ENCODE measurements around the gene METRNL.
"Not testable (repeated sequence)": the region's sequence is repeated elsewhere in the genome, so short reads cannot be mapped to it uniquely, and the experiment has no call there.

The METRNL gene

GRCh38 chr17:83079352-83079747 lies at the start of gene METRNL:
METRNL (plus strand) TSS chr17:83079609; CDS start chr17:83079816, 207 bp downstream.
- Histone ChIP-seq H3K79me2 (ENCODE audit: insufficient read depth, low read length) (no peaks in the 10 kb centered on the region), H3K9me2 (ENCODE audit: low read depth, low read length) (no peaks in the 10 kb centered on the region), H3K9me3 (ENCODE audit: low read length) (no peaks in the 10 kb centered on the region), H3K9ac (ENCODE audit: low read length) (peak within 1 kb of the TSS; percentile 52), H3K4me1 (ENCODE audit: insufficient read depth, low read length, severe bottlenecking) (peaks cover 50% of the 10 kb centered on the region), H3K27ac (ENCODE audit: low read depth, low read length, poor library complexity, severe bottlenecking) (no peak within 1 kb of the TSS), H3K27me3 (ENCODE audit: insufficient read depth, low read length) (peaks cover 9% of the 10 kb centered on the region; the same call in 1 of the 2 replicates), H3K4me3 (ENCODE audit: low read depth, low read length, poor library complexity, severe bottlenecking) (peak within 1 kb of the TSS; percentile 65), H3F3A (ENCODE audit: insufficient read depth, low read length) (no peaks in the 10 kb centered on the region), H2AFZ (ENCODE audit: low read length) (no peak within 1 kb of the TSS), H4K20me1 (ENCODE audit: insufficient read depth, low read length) (no peaks in the 10 kb centered on the region), H3K4me2 (ENCODE audit: low read length) (peak within 1 kb of the TSS; percentile 86), H3K36me3 (ENCODE audit: insufficient read depth, low read length) (no peaks in the 10 kb centered on the region)
- TF ChIP-seq EZH2 (IDR thresholded peaks at IDR 0.05; ENCODE audit: borderline replicate concordance, low read length) (no peak), CTCF (IDR thresholded peaks at IDR 0.05; ENCODE audit: low read length) (no peak)

GRCh38 chr17:83030432-83030831 lies 49.0 kb upstream of the METRNL start:
- H3K9ac ChIP-seq (ENCODE audit: low read length): no peak overlapping the region
- no peaks in the 10 kb centered on the region for H3K27me3 ChIP-seq (ENCODE audit: insufficient read depth, low read length)
- no peak overlapping the region for H3K4me3 ChIP-seq (ENCODE audit: low read depth, low read length, poor library complexity, severe bottlenecking)
- H3K79me2 ChIP-seq (ENCODE audit: insufficient read depth, low read length): no peaks in the 10 kb centered on the region
- H3K27ac ChIP-seq (ENCODE audit: low read depth, low read length, poor library complexity, severe bottlenecking): no peak overlapping the region
- no peaks in the 10 kb centered on the region for H3K9me3 ChIP-seq (ENCODE audit: low read length)
- H2AFZ ChIP-seq (ENCODE audit: low read length): no peak overlapping the region
- H3K36me3 ChIP-seq (ENCODE audit: insufficient read depth, low read length): peaks cover 10% of the 10 kb centered on the region
- no peaks in the 10 kb centered on the region for H3F3A ChIP-seq (ENCODE audit: insufficient read depth, low read length)
- H4K20me1 ChIP-seq (ENCODE audit: insufficient read depth, low read length): no peaks in the 10 kb centered on the region
- no peaks in the 10 kb centered on the region for H3K9me2 ChIP-seq (ENCODE audit: low read depth, low read length)
- no peaks in the 10 kb centered on the region for H3K4me1 ChIP-seq (ENCODE audit: insufficient read depth, low read length, severe bottlenecking)
- no peak for TF ChIP-seq CTCF (IDR thresholded peaks at IDR 0.05; ENCODE audit: low read length)
- no peak for TF ChIP-seq EZH2 (IDR thresholded peaks at IDR 0.05; ENCODE audit: borderline replicate concordance, low read length)
- H3K4me2 ChIP-seq (ENCODE audit: low read length): no peak overlapping the region

- peaks cover 15% of the 10 kb centered on the region for H3K36me3 ChIP-seq (ENCODE audit: insufficient read depth, low read length)
- no peak for TF ChIP-seq EZH2 (IDR thresholded peaks at IDR 0.05; ENCODE audit: borderline replicate concordance, low read length)
These were observed 48.0 kb upstream of the METRNL start for GRCh38 chr17:83031321-83031945.

GRCh38 chr17:83031946-83032451 lies 47.4 kb upstream of the METRNL start:
- not testable (repeated sequence) for H2AFZ ChIP-seq (ENCODE audit: low read length); H3K4me1 ChIP-seq (ENCODE audit: insufficient read depth, low read length, severe bottlenecking); H3K4me3 ChIP-seq (ENCODE audit: low read depth, low read length, poor library complexity, severe bottlenecking); H3K79me2 ChIP-seq (ENCODE audit: insufficient read depth, low read length); H4K20me1 ChIP-seq (ENCODE audit: insufficient read depth, low read length); H3K9ac ChIP-seq (ENCODE audit: low read length); H3K9me3 ChIP-seq (ENCODE audit: low read length); H3F3A ChIP-seq (ENCODE audit: insufficient read depth, low read length); H3K9me2 ChIP-seq (ENCODE audit: low read depth, low read length); H3K4me2 ChIP-seq (ENCODE audit: low read length); H3K27ac ChIP-seq (ENCODE audit: low read depth, low read length, poor library complexity, severe bottlenecking); H3K27me3 ChIP-seq (ENCODE audit: insufficient read depth, low read length)
- H3K36me3 ChIP-seq (ENCODE audit: insufficient read depth, low read length): peaks cover 15% of the 10 kb centered on the region

More at GRCh38 chr17:83031321-83031945, 48.0 kb upstream of the METRNL start:
- Histone ChIP-seq H3K4me3 (ENCODE audit: low read depth, low read length, poor library complexity, severe bottlenecking) (no peak overlapping the region), H2AFZ (ENCODE audit: low read length) (no peak overlapping the region), H3K9me3 (ENCODE audit: low read length) (no peaks in the 10 kb centered on the region), H3K27ac (ENCODE audit: low read depth, low read length, poor library complexity, severe bottlenecking) (no peak overlapping the region), H3K4me2 (ENCODE audit: low read length) (no peak overlapping the region), H4K20me1 (ENCODE audit: insufficient read depth, low read length) (no peaks in the 10 kb centered on the region), H3K27me3 (ENCODE audit: insufficient read depth, low read length) (no peaks in the 10 kb centered on the region), H3K9ac (ENCODE audit: low read length) (no peak overlapping the region), H3K9me2 (ENCODE audit: low read depth, low read length) (no peaks in the 10 kb centered on the region), H3F3A (ENCODE audit: insufficient read depth, low read length) (no peaks in the 10 kb centered on the region), H3K4me1 (ENCODE audit: insufficient read depth, low read length, severe bottlenecking) (no peaks in the 10 kb centered on the region), H3K79me2 (ENCODE audit: insufficient read depth, low read length) (no peaks in the 10 kb centered on the region)

All from OCI-LY1 (cell line).